Ascending aorta (tissue), 2 donors: ENCODE measurements around the gene GCSAML. TPM values are rescaled to one million over a fixed set of nuclear protein-coding genes. Genes with fewer than 3 reads are reported as not detected.
"Not testable (repeated sequence)": the region's sequence is repeated elsewhere in the genome, so short reads cannot be mapped to it uniquely, and the experiment has no call there.

Source experiments
- DNase-seq, 2 donors: peaks; one replicate each; pipeline ENCODE4 v3.0.0-alpha.2; 2019; ENCODE audit warnings: low spot score in 2 of 2
- H3K27ac ChIP-seq, 2 donors: fragments of 200-600 bp; sonication (generic); one replicate each; pipeline ENCODE4 v1.5.1; 2016 to 2017; ENCODE audit warnings: mild to moderate bottlenecking in 1 of 2
- H3K27me3 ChIP-seq: fragments of 200-600 bp; sonication (generic); one replicate; pipeline ENCODE4 v1.5.1; 2017
- H3K36me3 ChIP-seq, 2 donors: fragments of 200-600 bp; sonication (generic); one replicate each; pipeline ENCODE4 v1.5.1; 2016
- H3K4me1 ChIP-seq, 2 donors: fragments of 200-600 bp; sonication (generic); one replicate each; pipeline ENCODE4 v1.5.1; 2016 to 2017; ENCODE audit warnings: mild to moderate bottlenecking in 1 of 2
- H3K4me3 ChIP-seq, 2 donors: fragments of 200-600 bp; sonication (generic); one replicate each; pipeline ENCODE4 v1.5.1; 2016 to 2017; ENCODE audit warnings: mild to moderate bottlenecking in 1 of 2
- H3K9me3 ChIP-seq, 2 donors: fragments of 200-600 bp; sonication (generic); one replicate each; pipeline ENCODE4 v1.5.1; 2016
- intact Hi-C: fragments of 100-400 bp; cut with DNase I; formaldehyde crosslinking; loops from one replicate; pipeline ENCODE4 v1.15.1; 2023
- total RNA-seq: library from RNA; depleted of rRNA; stranded (reverse); fragments of >200 nt; gene quantifications from one replicate; pipeline ENCODE4 v1.1.0, GENCODE V29; 2016
- TF ChIP-seq, protein P1 (sequence below), 3 experiments: fragments of 200-600 bp in 2 of 3; fragments of 450-650 bp in 1 of 3; sonication (generic) in 2 of 3; IDR thresholded peaks; one replicate each; pipeline ENCODE4 v1.5.1; 2016 to 2019; ENCODE audit warnings: antibody characterized with exemption in 3 of 3, mild to moderate bottlenecking in 1 of 3, moderate library complexity in 1 of 3

Gene GCSAML
- total RNA-seq = not detected

DNA sequence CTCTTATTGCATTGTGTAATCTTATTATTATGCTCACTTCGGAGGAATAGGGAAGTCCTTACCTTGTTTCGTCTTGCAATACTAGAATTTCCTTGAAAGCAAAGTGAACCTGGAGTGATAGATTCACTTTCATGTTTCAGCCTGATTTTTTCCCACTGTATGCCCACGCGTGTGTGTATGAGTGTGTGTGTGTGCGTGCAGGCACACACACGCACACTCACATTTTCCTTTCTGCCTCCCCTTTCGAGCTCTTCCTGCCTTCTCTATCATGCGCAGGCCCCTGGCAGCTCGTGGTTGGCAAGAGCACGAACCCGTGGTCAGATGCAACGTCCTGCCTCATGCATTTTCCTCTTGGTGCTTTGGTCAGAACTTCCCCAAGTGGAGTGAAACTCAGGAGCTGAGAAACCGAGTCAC, at the start of gene GCSAML:
Gene GCSAML (plus strand): TSS at position 366 of the 414 bp plus-strand sequence. CDS start 58 bp downstream, outside the sequence.
- H3K36me3 ChIP-seq = no peaks in the 10 kb centered on the region
- H3K9me3 ChIP-seq = no peaks in the 10 kb centered on the region
- TF ChIP-seq, protein P1, sequence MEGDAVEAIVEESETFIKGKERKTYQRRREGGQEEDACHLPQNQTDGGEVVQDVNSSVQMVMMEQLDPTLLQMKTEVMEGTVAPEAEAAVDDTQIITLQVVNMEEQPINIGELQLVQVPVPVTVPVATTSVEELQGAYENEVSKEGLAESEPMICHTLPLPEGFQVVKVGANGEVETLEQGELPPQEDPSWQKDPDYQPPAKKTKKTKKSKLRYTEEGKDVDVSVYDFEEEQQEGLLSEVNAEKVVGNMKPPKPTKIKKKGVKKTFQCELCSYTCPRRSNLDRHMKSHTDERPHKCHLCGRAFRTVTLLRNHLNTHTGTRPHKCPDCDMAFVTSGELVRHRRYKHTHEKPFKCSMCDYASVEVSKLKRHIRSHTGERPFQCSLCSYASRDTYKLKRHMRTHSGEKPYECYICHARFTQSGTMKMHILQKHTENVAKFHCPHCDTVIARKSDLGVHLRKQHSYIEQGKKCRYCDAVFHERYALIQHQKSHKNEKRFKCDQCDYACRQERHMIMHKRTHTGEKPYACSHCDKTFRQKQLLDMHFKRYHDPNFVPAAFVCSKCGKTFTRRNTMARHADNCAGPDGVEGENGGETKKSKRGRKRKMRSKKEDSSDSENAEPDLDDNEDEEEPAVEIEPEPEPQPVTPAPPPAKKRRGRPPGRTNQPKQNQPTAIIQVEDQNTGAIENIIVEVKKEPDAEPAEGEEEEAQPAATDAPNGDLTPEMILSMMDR (IDR thresholded peaks at IDR 0.05) = no peak
- DNase-seq = no peak
- no peaks in the 10 kb centered on the region for H3K4me1 ChIP-seq
- H3K27me3 ChIP-seq = no peaks in the 10 kb centered on the region
- H3K4me3 ChIP-seq = no peak within 1 kb of the TSS
- H3K27ac ChIP-seq = no peak within 1 kb of the TSS
- intact Hi-C loops = no loop called here

- no peak for DNase-seq
- no peak overlapping the region for H3K4me3 ChIP-seq
- no peaks in the 10 kb centered on the region for H3K27me3 ChIP-seq
- H3K9me3 ChIP-seq = no peaks in the 10 kb centered on the region
- no peaks in the 10 kb centered on the region for H3K36me3 ChIP-seq
- H3K27ac ChIP-seq = no peak overlapping the region
- H3K4me1 ChIP-seq = no peaks in the 10 kb centered on the region
- TF ChIP-seq, protein P1 (IDR thresholded peaks at IDR 0.05) = no peak
- intact Hi-C loops = no loop called here
Measured at GRCh38 chr1:247500865-247501264, 48.1 kb upstream of the GCSAML start.

DNA sequence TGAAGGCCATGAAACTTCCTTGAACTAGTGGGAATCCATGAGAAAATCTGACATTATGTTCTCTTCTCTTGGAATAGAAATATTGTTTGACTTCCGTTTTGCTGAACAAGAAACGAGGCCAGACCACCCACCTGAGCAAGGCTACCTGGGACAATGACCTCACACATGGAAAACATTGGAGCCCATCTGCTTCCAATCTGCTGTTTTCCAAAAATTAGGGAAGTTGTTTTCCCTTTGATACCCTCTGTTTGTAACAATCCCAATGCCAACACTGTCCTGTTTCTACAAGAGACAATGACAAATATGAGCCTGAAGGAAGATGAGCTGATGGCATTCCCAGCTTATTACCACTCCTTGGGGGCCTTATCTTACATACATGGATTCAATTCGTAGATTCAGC, 42.1 kb upstream of the GCSAML start:
- Histone ChIP-seq H3K4me3 (no peak overlapping the region), H3K36me3 (no peaks in the 10 kb centered on the region), H3K27ac (no peak overlapping the region), H3K4me1 (no peaks in the 10 kb centered on the region), H3K27me3 (no peaks in the 10 kb centered on the region), H3K9me3 (no peaks in the 10 kb centered on the region)
- TF ChIP-seq, protein P1 (IDR thresholded peaks at IDR 0.05) = no peak
- no peak for DNase-seq
- intact Hi-C loops = no loop called here

DNA sequence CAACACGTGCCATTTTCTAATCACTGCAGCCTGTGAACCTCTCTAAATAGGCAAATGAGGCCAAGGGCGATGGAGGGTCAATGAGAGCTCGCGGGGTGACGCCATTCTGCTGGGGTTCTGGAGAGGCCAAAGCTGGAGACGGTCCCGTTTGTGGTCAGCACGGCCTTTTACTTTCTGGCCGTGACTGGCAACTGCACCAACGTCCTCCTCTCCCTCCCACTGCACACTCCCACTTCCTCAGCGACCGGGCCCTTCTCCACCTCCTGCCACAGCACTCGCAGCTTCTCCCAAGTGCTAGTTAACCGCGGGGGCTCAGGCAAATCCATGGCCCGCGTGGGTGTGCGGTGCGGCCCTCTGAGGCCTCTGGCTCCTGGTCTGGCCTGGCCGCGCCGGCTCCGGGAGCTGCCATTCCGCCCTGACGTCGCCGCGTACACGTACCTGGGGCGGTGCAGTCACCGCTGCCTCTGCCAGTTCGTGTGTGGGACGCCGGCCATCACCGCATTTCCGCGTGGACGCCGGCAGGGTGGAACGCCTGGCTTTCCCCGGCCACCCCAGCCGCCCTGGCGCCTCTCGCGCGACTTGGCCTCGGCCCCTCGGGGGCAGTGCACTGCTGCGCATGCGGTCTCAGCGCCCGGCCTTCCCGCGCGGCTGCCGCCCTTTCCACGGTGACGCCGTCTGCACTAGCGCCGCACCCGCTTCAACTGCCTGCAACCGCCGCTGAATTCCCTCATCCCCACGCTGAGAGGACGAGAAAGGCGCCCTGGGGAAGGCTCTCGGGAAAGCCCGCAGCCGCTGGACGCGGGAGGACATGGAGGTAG, 30.9 kb upstream of the GCSAML start:
- H3K36me3 ChIP-seq = no peaks in the 10 kb centered on the region
- no peaks in the 10 kb centered on the region for H3K27me3 ChIP-seq
- intact Hi-C loops = no loop called here
- TF ChIP-seq, protein P1 (IDR thresholded peaks at IDR 0.05) = no peak
- no peaks in the 10 kb centered on the region for H3K4me1 ChIP-seq
- no peak overlapping the region for H3K4me3 ChIP-seq
- no peak overlapping the region for H3K27ac ChIP-seq
- no peak for DNase-seq
- H3K9me3 ChIP-seq = peaks cover 0 to 5% of the 10 kb centered on the region in 2 donors

DNA sequence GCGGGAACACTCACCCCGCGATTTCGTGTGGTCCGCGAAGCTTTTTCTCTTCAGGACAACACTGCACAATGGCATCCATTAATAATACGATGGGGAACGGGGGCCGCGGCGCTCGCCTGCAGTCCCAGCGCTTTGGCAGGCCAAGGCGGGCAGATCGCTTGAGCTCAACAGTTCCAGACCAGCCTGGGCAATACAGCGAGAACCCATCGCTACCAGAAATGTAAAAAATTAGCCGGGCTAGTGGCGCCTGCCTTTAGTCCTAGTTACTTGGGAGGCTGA, 30.4 kb upstream of the GCSAML start:
- H3K4me3 ChIP-seq = no peak overlapping the region
- intact Hi-C loops = no loop called here
- peaks cover 0 to 5% of the 10 kb centered on the region in 2 donors for H3K9me3 ChIP-seq

DNA sequence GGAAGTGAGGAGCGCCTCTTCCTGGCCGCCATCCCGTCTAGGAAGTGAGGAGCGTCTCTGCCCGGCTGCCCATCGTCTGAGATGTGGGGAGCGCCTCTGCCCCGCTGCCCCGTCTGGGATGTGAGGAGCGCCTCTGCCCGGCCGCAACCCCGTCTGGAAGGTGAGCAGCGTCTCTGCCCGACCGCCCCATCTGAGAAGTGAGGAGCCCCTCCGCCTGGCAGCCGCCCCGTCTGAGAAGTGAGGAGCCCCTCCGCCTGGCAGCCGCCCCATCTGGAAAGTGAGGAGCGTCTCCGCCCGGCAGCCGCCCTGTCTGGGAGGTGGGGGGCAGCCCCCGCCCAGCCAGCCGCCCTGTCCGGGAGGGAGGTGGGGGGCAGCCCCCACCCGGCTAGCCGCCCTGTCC, 27.0 kb upstream of the GCSAML start:
- H3K4me3 ChIP-seq, intact Hi-C loops, DNase-seq, H3K9me3 ChIP-seq, H3K27ac ChIP-seq, H3K36me3 ChIP-seq, H3K27me3 ChIP-seq, H3K4me1 ChIP-seq: not testable (repeated sequence)

More for the DNA sequence above, 30.4 kb upstream of the GCSAML start:
- Histone ChIP-seq H3K27ac (no peak overlapping the region), H3K4me1 (no peaks in the 10 kb centered on the region), H3K27me3 (no peaks in the 10 kb centered on the region), H3K36me3 (no peaks in the 10 kb centered on the region)
- no peak for DNase-seq
- TF ChIP-seq, protein P1 (IDR thresholded peaks at IDR 0.05) = no peak
